Fibroblast of villous mesenchyme (primary cell): Measurements from ENCODE around the gene ANO1. TPM values are rescaled to one million over a fixed set of nuclear protein-coding genes. Genes with fewer than 3 reads are reported as not detected.

ENCODE experiments used
- DNase-seq: peaks from one replicate; pipeline ENCODE4 v3.0.0-alpha.2; 2010; ENCODE audit warnings: low read depth
- H3K4me3 ChIP-seq: 2 replicates; pipeline ENCODE4 v1.5.1; 2011; ENCODE audit warnings: low read depth, mild to moderate bottlenecking, low read length
- total RNA-seq: library from RNA; depleted of rRNA; stranded (reverse); fragments of >200 nt; gene quantifications from 2 replicates; pipeline ENCODE4 v1.2.3, GENCODE V29; 2012
- TF ChIP-seq, protein P1 (sequence below): IDR thresholded peaks from 2 replicates; pipeline ENCODE4 v1.5.1; 2012; ENCODE audit warnings: low read depth, mild to moderate bottlenecking, low read length; ENCODE audit not compliant: insufficient read depth

Gene ANO1
- total RNA-seq, 1 donor, result not detected

GRCh38 chr11:70100791-70101190, 22.7 kb downstream of the ANO1 start:
- TF ChIP-seq, protein P1, sequence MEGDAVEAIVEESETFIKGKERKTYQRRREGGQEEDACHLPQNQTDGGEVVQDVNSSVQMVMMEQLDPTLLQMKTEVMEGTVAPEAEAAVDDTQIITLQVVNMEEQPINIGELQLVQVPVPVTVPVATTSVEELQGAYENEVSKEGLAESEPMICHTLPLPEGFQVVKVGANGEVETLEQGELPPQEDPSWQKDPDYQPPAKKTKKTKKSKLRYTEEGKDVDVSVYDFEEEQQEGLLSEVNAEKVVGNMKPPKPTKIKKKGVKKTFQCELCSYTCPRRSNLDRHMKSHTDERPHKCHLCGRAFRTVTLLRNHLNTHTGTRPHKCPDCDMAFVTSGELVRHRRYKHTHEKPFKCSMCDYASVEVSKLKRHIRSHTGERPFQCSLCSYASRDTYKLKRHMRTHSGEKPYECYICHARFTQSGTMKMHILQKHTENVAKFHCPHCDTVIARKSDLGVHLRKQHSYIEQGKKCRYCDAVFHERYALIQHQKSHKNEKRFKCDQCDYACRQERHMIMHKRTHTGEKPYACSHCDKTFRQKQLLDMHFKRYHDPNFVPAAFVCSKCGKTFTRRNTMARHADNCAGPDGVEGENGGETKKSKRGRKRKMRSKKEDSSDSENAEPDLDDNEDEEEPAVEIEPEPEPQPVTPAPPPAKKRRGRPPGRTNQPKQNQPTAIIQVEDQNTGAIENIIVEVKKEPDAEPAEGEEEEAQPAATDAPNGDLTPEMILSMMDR, result no peak
- H3K4me3 ChIP-seq, result no peak overlapping the region
- DNase-seq, result no peak

- H3K4me3 ChIP-seq, result no peak overlapping the region
- DNase-seq, result no peak
- TF ChIP-seq, protein P1, result no peak
Measured at GRCh38 chr11:70103256-70103975, 25.3 kb downstream of the ANO1 start.

GRCh38 chr11:70104419-70104818, 26.3 kb downstream of the ANO1 start:
- no peak overlapping the region for H3K4me3 ChIP-seq
- no peak for DNase-seq
- TF ChIP-seq, protein P1, result no peak

DNA sequence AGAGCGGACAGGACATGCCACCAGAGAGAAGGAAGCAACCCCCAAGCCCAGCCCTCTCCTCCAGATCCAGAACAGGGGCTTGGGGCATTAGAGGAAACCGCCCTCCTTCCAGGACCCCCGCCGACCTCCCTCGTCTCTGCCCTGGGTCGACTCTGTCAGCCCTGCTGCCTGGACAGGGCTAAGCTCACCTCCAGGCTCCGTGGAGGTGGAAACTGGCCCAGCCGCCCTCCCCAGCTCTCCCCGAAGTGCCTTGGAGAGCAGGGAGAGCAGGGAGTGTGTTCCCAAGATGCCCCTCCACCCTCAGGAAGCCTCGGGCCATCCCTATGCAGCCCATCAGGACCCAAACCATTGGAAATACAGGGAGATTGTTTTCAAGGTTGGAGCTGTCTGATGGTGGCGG, 26.8 kb downstream of the ANO1 start:
- DNase-seq, result no peak
- TF ChIP-seq, protein P1, result no peak
- H3K4me3 ChIP-seq, result no peak overlapping the region

- TF ChIP-seq, protein P1, result no peak
- DNase-seq, result no peak
- H3K4me3 ChIP-seq, result no peak overlapping the region
Measured at GRCh38 chr11:70105369-70105754, 27.2 kb downstream of the ANO1 start.

- no peak overlapping the region for H3K4me3 ChIP-seq
- TF ChIP-seq, protein P1, result no peak
- DNase-seq, result no peak
Measured at GRCh38 chr11:70105755-70106571, 27.8 kb downstream of the ANO1 start.
